ENCODE data around the gene HOXB2.

DNA sequence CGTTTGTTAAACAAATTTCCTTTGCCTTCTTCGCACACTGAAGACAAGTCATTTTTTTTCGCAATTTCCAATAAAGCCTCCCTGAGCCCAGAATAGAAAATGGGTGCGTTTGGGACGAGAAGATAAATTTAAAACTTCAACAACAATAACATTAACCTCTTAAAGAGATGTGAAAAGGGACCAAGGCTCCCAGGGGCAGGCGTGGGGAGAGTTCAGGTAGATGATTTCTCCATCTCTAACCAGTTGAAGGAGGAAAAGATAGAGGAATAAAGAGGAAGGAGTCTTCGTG lies 34.5 kb upstream of the HOXB2 start:
- TF ChIP-seq CTCF (conservative IDR thresholded peaks at IDR 0.05; ENCODE audit: low read length): no peak
- no peak for TF ChIP-seq EZH2phosphoT487 (IDR thresholded peaks at IDR 0.05; ENCODE audit: borderline replicate concordance)
